ENCODE data around the gene LSM5.
A peak's percentile ranks its signal among the peaks of the same experiment; 100 is the strongest.
"Not testable (repeated sequence)": the region's sequence is repeated elsewhere in the genome, so short reads cannot be mapped to it uniquely, and the experiment has no call there.

Gene LSM5

GRCh38 chr7:32511791-32512190 lies 21.6 kb upstream of the LSM5 start:
- peak; percentile 58 for DNase-seq (ENCODE audit: low read depth)
- TF ChIP-seq, protein P1, sequence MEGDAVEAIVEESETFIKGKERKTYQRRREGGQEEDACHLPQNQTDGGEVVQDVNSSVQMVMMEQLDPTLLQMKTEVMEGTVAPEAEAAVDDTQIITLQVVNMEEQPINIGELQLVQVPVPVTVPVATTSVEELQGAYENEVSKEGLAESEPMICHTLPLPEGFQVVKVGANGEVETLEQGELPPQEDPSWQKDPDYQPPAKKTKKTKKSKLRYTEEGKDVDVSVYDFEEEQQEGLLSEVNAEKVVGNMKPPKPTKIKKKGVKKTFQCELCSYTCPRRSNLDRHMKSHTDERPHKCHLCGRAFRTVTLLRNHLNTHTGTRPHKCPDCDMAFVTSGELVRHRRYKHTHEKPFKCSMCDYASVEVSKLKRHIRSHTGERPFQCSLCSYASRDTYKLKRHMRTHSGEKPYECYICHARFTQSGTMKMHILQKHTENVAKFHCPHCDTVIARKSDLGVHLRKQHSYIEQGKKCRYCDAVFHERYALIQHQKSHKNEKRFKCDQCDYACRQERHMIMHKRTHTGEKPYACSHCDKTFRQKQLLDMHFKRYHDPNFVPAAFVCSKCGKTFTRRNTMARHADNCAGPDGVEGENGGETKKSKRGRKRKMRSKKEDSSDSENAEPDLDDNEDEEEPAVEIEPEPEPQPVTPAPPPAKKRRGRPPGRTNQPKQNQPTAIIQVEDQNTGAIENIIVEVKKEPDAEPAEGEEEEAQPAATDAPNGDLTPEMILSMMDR (IDR thresholded peaks at IDR 0.05; ENCODE audit: insufficient read depth, low read depth, low read length, missing control alignments) = no peak
- no peak overlapping the region for H3K4me3 ChIP-seq (ENCODE audit: low read length)

- H3K4me3 ChIP-seq (ENCODE audit: low read length) = no peak overlapping the region
- TF ChIP-seq, protein P1 (IDR thresholded peaks at IDR 0.05; ENCODE audit: insufficient read depth, low read depth, low read length, missing control alignments) = no peak
- DNase-seq (ENCODE audit: low read depth) = no peak
These were observed 17.2 kb upstream of the LSM5 start for GRCh38 chr7:32507414-32507813.

DNA sequence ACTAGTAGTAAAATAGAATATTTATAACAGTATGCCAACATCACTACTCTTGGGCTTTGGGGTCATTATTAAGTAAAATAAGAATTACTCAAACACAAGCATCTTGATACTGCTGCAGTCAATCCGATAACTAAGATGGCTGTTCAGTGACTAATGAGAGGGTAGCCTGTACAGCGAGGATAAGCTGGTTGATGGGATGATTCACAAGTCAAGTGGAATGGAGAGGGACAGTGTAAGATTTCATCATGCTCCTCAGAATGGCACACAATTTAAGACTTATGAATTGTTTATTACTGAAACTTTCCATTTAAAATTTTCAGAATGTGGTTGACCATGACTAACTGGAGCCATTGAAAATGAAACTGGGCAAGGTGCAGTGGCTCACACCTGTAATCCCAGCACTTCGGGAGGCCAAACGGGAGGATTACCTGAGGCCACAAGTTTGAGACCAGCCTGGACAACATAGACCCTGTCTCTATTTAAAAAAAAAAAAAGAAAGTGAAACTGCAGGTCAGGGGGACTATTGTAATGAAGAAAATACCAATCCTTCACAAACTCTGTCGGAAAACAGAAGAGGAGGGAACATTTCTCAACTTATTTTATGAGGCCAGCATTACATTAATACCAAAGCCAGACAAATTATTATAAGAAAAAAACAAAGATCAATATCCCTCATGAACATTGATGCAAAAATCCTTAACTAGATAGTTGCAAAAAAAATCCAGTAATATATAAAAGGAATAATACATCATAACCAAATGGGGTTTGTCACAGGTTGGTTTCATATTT lies 16.3 kb upstream of the LSM5 start:
- peak; percentile 93 for DNase-seq (ENCODE audit: low read depth)
- TF ChIP-seq, protein P1 (IDR thresholded peaks at IDR 0.05; ENCODE audit: insufficient read depth, low read depth, low read length, missing control alignments) = no peak

GRCh38 chr7:32502728-32503127 lies 12.5 kb upstream of the LSM5 start:
- H3K4me3 ChIP-seq (ENCODE audit: low read length) = no peak overlapping the region
- DNase-seq (ENCODE audit: low read depth) = no peak
- TF ChIP-seq, protein P1 (IDR thresholded peaks at IDR 0.05; ENCODE audit: insufficient read depth, low read depth, low read length, missing control alignments) = no peak

More for the DNA sequence above, 16.3 kb upstream of the LSM5 start:
- H3K4me3 ChIP-seq (ENCODE audit: low read length) = no peak overlapping the region

DNA sequence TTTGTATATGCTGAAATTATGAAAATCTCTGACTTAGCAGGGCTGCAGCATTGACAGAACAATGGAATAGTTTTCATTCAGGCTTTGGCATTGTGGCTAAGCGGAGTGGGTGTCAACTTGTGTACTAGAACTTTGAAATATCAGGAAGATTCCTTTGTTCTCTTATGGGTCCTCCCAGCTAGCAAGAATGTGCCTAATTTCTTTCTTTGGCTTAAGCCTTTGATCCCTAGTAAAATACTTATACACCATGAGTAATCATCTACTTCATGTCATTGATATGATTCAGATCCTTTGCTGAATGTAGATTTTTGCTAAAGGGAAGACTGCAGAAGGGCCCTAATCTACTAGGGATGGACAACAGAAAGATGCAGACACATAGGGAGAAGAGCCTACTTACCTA lies 11.3 kb upstream of the LSM5 start:
- TF ChIP-seq, protein P1 (IDR thresholded peaks at IDR 0.05; ENCODE audit: insufficient read depth, low read depth, low read length, missing control alignments) = no peak
- no peak overlapping the region for H3K4me3 ChIP-seq (ENCODE audit: low read length)
- peak; percentile 74 for DNase-seq (ENCODE audit: low read depth)

- DNase-seq (ENCODE audit: low read depth) = peak; percentile 27
- H3K4me3 ChIP-seq (ENCODE audit: low read length) = no peak overlapping the region
- TF ChIP-seq, protein P1 (IDR thresholded peaks at IDR 0.05; ENCODE audit: insufficient read depth, low read depth, low read length, missing control alignments) = no peak
These were observed 10.8 kb upstream of the LSM5 start for GRCh38 chr7:32500922-32501341.

DNA sequence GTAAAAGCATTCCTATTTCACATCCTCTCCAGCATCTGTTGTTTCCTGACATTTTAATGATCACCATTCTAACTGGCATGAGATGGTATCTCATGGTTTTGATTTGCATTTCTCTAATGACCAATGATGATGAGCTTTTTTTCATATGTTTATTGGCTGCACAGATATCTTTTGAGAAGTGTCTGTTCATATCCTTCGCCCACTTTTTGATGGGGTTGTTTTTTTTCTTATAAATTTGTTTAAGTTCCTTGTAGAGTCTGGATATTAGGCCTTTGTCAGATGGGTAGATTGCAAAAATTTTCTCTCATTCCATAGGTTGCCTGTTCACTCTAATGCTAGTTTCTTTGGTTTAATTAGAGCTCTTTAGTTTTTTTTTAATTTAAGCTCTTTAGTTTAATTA lies 10.0 kb upstream of the LSM5 start:
- H3K4me3 ChIP-seq (ENCODE audit: low read length); DNase-seq (ENCODE audit: low read depth): not testable (repeated sequence)

DNA sequence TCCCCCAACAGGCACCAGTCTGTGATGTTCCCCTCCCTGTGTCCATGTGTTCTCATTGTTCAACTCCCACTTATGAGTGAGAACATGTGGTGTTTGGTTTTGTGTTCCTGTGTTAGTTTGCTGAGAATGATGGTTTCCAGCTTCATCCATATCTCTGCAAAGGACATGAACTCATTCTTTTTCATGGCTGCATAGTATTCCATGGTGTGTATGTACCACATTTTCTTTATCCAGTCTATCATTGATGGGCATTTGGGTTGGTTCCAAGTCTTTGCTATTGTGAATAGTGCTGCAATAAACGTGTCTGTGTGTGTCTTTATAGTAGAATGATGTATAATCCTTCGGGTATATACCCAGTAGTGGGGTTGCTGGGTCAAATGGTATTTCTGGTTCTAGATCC lies 9.6 kb upstream of the LSM5 start:
- not testable (repeated sequence) for DNase-seq (ENCODE audit: low read depth); H3K4me3 ChIP-seq (ENCODE audit: low read length)
